COR-L47 (cell line): ENCODE results near the gene CFAP99.

Experiments used
- DNase-seq: peaks from one replicate; lab custom pipeline; 2025; lab: John Stamatoyannopoulos, UW

CFAP99 gene

GRCh38 chr4:2412534-2412884 lies 6.2 kb upstream of the CFAP99 start:
- DNase-seq: no peak

- DNase-seq: peak; percentile 87
These were observed 5.7 kb upstream of the CFAP99 start for GRCh38 chr4:2412885-2413716.

GRCh38 chr4:2413821-2414610 lies 4.7 kb upstream of the CFAP99 start:
- DNase-seq: no peak

GRCh38 chr4:2415213-2415612 lies 3.5 kb upstream of the CFAP99 start:
- DNase-seq: no peak

- no peak for DNase-seq
These were observed 2.7 kb upstream of the CFAP99 start for GRCh38 chr4:2415881-2416563.

GRCh38 chr4:2416564-2417225 lies 2.1 kb upstream of the CFAP99 start:
- DNase-seq: no peak

GRCh38 chr4:2417226-2417764 lies 1.5 kb upstream of the CFAP99 start:
- no peak for DNase-seq

DNA sequence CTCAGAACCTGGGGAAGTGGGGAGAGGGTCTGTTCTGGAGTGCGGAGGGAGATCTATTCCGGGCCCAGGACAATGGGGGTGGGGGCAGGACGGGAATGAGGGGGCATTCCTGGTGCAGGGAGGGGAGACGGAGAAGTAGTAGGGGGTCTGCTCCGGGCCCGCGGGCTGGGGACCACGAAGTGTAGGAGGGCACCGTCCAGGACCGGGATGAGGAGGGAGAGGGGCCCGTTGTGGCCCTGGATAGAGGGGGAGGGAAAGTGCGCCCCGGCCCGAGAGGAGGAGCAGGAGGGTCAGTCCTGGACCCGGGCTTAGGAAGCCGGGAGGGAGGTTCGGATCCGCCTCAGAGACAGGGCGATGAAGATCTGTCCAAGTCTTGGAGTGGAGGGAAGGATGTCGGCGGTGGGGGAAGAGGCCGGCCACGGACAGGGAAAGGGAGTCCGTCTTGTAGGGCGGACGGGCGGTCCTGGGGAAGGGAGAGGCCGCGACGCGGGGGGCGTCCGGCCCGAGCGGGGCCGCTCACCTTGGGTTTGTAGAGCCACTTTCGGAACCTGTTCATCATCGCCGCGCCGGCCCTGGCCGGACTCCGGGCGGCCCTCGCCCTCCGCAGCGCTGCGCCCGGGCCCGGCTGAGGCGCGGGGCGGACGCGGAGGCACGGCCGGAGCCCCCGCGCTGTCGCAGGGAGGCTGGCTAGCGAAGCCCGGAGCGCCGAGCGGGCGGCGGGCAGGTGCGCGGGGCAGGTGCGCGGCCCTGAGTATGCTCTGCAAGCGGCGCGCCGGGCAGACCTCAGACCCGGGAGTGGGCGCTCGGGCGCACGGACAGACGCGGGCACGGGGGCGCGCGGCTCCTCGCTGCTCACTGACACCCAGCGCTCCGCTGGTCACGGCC lies 748 bp upstream of the CFAP99 start, which contains the start of gene ZFYVE28:
TSS of gene ZFYVE28 (minus strand) at position 881 of the 885 bp plus-strand sequence. CDS start at position 559, 322 bp downstream.
- DNase-seq: no peak

- DNase-seq: no peak
These were observed 1.1 kb downstream of the CFAP99 start for GRCh38 chr4:2419814-2420213.

DNA sequence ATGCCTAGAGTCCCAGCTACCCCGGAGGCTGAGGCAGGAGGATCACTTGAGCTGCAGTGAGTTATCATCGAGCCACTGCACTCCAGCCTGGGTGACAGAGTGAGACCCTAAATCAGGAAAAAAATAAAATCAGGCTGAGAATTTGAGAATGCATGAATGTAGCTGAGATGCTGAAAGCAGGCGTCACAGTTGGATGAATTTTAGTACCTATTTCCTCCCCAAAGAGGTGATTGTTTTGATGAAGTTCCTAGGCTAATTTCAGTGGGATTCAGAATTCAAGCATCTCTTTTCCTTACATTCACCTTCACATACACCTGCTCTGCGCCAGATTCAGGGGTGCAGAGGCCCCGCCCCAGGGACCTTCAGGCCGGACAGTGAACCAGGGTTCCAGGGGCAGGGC lies 3.2 kb downstream of the CFAP99 start:
- no peak for DNase-seq

DNA sequence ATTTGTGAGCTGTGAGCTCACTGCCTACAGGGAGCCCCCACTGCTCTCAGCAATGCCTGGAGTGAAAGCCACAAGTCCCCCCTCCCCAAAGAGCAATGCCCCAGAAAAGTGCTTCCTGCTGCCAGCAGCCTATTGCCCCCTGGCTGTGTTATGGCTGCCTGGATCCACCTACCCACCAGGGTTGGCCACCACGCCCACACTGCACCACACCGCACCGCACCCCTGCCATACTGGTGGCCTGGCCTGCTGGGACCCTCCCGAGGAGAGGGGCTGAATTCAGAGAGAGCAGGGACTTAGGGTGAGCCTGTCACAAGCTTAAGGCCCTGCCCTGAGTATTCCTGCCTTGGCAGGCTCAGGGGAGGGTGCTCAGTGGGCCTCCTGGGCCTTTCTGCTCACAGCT lies 4.3 kb downstream of the CFAP99 start:
- DNase-seq: no peak

- DNase-seq: no peak
These were observed 4.9 kb downstream of the CFAP99 start for GRCh38 chr4:2423695-2424094.

DNA sequence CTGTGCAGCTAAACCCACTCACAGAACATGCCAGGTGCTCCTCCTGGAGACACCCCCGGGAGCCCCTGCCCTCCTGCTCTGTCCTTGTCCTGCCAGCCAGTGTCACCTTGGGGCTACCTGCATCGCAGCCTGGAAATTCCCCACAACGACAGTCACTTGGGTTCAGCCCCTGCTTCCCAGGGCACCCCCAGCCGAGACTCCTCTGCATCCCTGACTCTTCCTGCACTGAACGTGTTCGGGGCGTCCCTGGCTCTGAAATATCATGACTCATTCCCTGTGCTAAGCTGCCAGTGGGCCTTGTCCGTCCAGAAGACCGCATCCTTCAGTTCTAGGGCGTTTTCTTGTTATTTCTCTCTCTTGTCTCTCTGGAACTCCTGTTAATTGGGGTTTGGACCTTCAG lies 5.8 kb downstream of the CFAP99 start:
- no peak for DNase-seq

DNA sequence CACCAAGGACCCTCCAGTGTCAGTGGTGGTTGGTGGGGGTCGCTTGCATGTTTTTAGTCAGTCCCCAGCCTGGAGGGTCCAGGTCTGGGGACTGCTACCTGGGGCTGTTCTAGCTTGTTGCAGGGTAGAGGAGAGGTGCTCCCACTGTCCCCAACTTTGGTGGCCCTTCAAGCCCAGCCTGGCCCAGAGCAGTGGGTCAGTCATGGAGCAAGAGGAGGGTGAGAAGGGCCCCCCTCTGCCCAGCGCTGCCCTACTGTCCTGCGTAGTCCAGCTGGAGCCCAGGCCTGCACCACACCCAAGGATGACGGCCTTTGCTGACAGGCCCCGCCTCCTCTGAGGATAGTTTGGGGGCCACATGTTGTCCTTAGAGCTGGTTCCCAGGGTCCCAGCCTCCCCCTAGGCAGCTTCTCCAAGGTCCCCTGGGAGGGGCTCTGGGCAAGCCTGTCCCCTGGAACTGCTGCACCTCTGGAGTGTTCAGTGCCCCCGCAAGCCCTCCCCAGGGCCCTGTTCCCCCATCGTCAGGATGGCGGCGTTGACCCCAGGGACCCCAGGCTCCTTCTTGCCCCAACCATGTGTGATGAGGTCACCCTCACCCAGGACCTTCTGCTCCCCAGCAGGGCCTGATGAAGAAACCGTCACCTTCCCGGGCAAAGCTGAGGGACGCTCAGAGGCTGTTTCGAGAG lies 6.8 kb downstream of the CFAP99 start:
- no peak for DNase-seq

DNA sequence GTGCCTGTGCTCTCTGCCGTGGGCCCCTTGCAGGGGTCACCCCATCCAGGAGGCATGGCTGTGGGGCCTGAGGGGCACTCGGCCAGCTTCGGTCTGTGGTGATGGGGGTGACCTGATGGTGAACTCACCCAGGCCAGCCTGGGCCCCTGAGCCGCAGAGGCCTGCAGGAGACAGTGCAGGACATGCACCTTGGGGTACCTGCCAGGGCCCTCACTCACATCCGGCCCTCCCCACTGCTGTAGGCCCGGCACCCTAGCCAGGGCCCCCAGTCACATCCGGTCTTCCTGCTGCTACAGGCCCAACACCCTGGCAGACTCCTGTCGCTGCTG lies 7.3 kb downstream of the CFAP99 start:
- DNase-seq: no peak

- no peak for DNase-seq
These were observed 8.0 kb downstream of the CFAP99 start for GRCh38 chr4:2426711-2427275.

DNA sequence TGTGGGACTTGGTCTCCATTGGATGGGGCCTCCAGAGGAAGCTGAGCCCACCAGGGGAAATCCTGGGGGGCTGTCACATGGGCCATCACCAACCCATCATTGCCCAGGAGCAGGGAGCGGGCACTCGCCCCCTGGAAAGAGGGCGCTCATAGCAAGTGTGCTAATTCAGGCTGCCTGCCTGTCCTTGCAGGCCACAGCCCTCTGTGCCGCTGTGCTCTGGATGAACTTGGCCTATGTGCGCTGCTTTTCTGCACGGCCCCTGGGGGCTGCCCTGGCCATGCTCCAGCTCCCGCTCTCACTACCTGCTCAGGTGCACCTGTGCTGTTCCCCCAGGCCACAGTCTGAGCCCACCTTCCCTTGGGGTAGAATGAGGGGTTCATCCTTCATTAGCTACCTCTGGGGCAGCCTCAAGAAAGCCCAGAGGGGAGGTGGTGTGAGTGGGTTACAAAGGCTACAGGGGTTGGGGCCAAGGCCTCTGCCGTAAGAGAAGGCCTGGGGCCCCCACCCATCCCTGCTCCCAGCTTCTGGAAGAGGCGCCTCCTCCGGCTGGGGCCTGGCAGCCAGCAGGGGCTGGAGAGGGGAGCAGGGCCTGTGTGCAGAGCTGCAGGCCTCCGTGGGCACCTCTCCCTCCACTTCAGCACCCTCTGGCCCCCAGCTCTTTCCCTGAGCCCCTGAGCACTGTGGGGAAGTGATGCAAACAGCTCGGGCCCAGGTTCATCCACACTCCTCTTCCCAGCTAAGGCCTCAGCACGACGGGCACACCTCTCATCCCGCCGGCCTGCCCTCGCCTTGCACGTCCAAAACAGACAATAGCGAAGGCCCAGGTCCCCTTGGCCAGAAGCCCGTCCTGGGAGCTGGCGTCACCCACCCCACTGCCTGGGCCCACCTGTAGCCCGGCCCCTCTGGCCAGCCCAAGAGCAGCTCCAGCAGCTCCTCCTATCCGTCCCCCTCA lies 8.9 kb downstream of the CFAP99 start:
- no peak for DNase-seq

DNA sequence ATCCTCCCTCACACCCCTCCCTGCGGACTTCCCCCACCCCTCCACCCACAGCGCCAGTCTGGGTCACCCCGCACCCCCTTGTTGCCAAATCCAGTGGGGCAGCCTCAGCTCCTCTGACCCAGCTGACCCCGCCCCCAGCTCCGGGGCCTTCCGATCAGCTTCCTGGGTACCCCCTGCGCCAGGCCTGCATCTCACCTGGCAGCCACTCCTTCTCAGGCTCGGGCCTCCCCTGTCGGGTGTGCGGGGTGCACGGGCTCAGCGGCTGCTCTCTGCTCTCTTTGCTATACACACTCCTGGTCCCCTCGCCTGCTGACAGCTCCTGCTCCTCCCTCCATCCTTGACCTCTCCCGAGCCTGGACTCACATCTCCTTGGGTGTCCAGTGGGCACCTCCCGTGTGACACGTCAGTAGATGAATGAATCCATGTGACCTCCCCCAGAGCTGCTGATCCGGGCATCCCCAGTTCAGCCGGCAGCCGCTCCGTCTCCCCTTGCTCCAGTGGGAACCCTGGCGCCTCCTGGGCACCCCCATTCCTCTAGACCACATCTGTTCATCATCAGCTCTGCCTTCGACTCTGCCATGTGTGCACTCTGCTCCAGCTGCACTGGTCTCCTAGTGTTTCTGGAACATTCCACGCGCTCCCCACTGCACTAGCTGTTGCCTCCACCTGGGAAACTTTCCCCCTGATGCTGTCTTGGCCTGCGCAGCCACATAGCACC lies 9.9 kb downstream of the CFAP99 start:
- DNase-seq: no peak
